Measurements from ENCODE around the gene CDK5RAP3.

DNA sequence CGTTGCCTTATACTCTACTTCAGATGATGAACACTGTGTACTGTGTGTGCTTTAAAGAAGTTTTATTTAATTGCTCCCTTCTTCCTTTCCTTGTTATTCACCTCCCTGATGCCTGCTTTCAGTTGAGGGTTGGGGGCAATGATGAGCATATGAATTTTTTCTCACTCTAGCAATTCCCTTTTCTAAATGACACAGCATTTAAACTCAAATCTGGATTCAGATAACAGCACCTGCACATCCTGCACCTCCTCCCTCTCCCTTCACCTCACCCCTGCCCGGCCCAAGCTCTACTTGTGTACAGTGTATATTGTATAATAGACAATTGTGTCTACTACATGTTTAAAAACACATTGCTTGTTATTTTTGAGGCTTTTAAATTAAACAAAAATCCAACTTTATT, 42.5 kb upstream of the CDK5RAP3 start:
- TF ChIP-seq ZNF274 (IDR thresholded peaks at IDR 0.05; ENCODE audit: low read depth, low read length): no peak
- no peak for TF ChIP-seq SUZ12 (IDR thresholded peaks at IDR 0.05; ENCODE audit: extremely low read depth, insufficient read depth, insufficient read length)
- no peak for TF ChIP-seq YY1 (IDR thresholded peaks at IDR 0.05; ENCODE audit: insufficient read depth, insufficient read length)

Measured in NT2/D1 (cell line).